IMR-90 (cell line): ENCODE data around the gene SLC66A2.

Experiments
- BHLHE40 ChIP-seq: fragments of 150-350 bp; IDR thresholded peaks from 2 replicates; pipeline ENCODE4 v1.6.1; 2016; ENCODE audit warnings: mild to moderate bottlenecking, low read depth, low read length
- CEBPB ChIP-seq: IDR thresholded peaks from 2 replicates; pipeline ENCODE4 v1.6.1; 2012; ENCODE audit warnings: low read depth, low read length, improper control_type of control experiment
- MAFK ChIP-seq: IDR thresholded peaks from 2 replicates; pipeline ENCODE4 v1.6.1; 2012; ENCODE audit warnings: low read depth, low read length, improper control_type of control experiment
- MAZ ChIP-seq: IDR thresholded peaks from 2 replicates; pipeline ENCODE4 v1.6.1; 2012; ENCODE audit warnings: low read depth, mild to moderate bottlenecking, low read length, improper control_type of control experiment, moderate library complexity, borderline replicate concordance
- POLR2A ChIP-seq: IDR thresholded peaks from 2 replicates; pipeline ENCODE4 v1.6.1; 2012; ENCODE audit warnings: mild to moderate bottlenecking, low read depth, low read length
- RAD21 ChIP-seq: IDR thresholded peaks from 2 replicates; pipeline ENCODE4 v1.6.1; 2012; ENCODE audit warnings: low read length, improper control_type of control experiment
- RCOR1 ChIP-seq: IDR thresholded peaks from 2 replicates; pipeline ENCODE4 v1.6.1; 2012; ENCODE audit warnings: mild to moderate bottlenecking, low read length, improper control_type of control experiment; ENCODE audit not compliant: insufficient replicate concordance
- RFX5 ChIP-seq: IDR thresholded peaks from 2 replicates; pipeline ENCODE4 v1.8.0; 2012; ENCODE audit warnings: low read depth, mild to moderate bottlenecking, low read length, moderate library complexity
- SMC3 ChIP-seq: fragments of 150-350 bp; IDR thresholded peaks from 2 replicates; pipeline ENCODE4 v1.6.1; 2016; ENCODE audit warnings: low read depth, mild to moderate bottlenecking, antibody characterized with exemption, low read length, moderate library complexity
- USF2 ChIP-seq: fragments of 150-350 bp; IDR thresholded peaks from 2 replicates; pipeline ENCODE4 v1.6.1; 2017; ENCODE audit warnings: mild to moderate bottlenecking, antibody characterized with exemption, low read length, low read depth
- TF ChIP-seq, protein P1 (sequence below): conservative IDR thresholded peaks from 2 replicates; pipeline ENCODE4 v1.5.1; 2012; ENCODE audit warnings: mild to moderate bottlenecking, low read depth, low read length, improper control_type of control experiment
- TF ChIP-seq, protein P2 (sequence below): fragments of 150-350 bp; IDR thresholded peaks from 2 replicates; pipeline ENCODE4 v1.6.1; 2016; ENCODE audit warnings: low read depth, mild to moderate bottlenecking, low read length, moderate library complexity, borderline replicate concordance

GRCh38 chr18:79971211-79971952 lies 19.9 kb upstream of the SLC66A2 start:
- TF ChIP-seq POLR2A (no peak), RAD21 (no peak), MAZ (no peak), USF2 (no peak), CEBPB (no peak), MAFK (no peak), BHLHE40 (no peak), RFX5 (no peak), RCOR1 (no peak), SMC3 (no peak)
- TF ChIP-seq, protein P1, sequence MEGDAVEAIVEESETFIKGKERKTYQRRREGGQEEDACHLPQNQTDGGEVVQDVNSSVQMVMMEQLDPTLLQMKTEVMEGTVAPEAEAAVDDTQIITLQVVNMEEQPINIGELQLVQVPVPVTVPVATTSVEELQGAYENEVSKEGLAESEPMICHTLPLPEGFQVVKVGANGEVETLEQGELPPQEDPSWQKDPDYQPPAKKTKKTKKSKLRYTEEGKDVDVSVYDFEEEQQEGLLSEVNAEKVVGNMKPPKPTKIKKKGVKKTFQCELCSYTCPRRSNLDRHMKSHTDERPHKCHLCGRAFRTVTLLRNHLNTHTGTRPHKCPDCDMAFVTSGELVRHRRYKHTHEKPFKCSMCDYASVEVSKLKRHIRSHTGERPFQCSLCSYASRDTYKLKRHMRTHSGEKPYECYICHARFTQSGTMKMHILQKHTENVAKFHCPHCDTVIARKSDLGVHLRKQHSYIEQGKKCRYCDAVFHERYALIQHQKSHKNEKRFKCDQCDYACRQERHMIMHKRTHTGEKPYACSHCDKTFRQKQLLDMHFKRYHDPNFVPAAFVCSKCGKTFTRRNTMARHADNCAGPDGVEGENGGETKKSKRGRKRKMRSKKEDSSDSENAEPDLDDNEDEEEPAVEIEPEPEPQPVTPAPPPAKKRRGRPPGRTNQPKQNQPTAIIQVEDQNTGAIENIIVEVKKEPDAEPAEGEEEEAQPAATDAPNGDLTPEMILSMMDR = no peak
- TF ChIP-seq, protein P2, sequence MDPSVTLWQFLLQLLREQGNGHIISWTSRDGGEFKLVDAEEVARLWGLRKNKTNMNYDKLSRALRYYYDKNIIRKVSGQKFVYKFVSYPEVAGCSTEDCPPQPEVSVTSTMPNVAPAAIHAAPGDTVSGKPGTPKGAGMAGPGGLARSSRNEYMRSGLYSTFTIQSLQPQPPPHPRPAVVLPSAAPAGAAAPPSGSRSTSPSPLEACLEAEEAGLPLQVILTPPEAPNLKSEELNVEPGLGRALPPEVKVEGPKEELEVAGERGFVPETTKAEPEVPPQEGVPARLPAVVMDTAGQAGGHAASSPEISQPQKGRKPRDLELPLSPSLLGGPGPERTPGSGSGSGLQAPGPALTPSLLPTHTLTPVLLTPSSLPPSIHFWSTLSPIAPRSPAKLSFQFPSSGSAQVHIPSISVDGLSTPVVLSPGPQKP = no peak
